GM21447 (cell line): ENCODE measurements around the gene ANXA3.

ENCODE experiments used
- ATAC-seq: cut with Tn5 transposase; IDR thresholded peaks from one replicate; pipeline ENCODE4 v1.9.1; 2021; ENCODE audit not compliant: unreplicated experiment

ANXA3 gene

GRCh38 chr4:78610546-78611214 lies 59.1 kb downstream of the ANXA3 start:
- no peak for ATAC-seq

- ATAC-seq = no peak
These were observed 59.6 kb downstream of the ANXA3 start for GRCh38 chr4:78611215-78611558.

GRCh38 chr4:78612398-78613178 lies 61.0 kb downstream of the ANXA3 start:
- ATAC-seq = no peak

GRCh38 chr4:78613522-78614321 lies 62.2 kb downstream of the ANXA3 start:
- ATAC-seq = peak; percentile 76

DNA sequence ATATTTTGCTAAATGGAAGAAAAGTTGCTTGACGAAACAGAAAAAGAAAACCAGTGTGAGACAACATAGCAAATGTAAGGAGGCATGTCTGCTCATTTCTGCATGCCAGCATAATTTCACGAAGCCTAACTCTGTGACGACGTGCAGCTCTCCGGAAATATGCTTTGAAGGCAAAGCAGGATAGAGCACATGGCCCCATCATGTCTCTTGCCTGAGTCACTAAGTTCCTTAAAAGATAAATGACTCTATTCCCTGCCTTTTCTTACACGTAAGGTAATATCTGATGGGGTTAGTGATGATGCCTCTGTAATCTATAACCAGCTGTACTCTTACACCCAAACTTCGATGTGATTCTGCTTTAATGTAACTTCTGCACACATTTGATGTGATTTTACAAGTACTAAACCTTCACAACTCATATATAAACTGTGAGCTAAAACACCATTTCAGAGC lies 64.5 kb downstream of the ANXA3 start:
- ATAC-seq = no peak

- ATAC-seq = no peak
These were observed 66.9 kb downstream of the ANXA3 start for GRCh38 chr4:78618436-78618835.

- no peak for ATAC-seq
These were observed 69.8 kb downstream of the ANXA3 start for GRCh38 chr4:78621395-78621794.

DNA sequence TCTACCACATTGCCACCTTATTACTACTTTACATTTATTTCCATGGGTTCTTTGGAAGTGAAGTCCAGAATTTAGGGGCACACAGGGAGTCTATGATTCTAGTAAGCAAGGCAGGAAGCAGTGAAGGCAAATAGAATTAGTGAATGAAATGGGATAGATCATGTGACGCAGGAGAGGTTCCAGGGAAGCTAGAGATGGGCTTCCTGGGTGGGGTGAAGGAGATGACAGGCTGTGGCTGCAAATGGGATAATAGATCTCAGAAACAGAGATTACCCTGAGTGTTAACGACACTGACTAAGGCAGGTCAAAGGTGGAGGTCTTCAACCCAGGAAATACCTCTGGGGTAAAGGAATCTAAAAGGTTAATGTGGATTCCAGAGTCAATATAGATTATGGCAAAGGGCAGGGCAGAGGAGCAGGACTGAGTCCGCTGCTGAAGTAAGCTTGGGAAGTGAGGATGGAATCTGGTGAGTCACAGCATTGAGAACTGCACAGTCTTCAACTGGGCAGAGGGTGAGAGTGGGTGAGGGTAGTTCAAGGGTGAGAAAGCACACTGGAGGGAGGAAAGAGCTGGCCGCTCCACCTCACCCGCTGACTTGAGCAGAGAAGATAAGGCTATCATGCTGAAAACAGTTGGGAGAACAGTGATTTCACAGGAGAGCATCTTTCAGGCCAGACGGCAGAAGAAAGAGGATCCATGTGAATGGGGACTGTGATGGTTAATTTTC lies 70.8 kb downstream of the ANXA3 start:
- ATAC-seq = no peak

DNA sequence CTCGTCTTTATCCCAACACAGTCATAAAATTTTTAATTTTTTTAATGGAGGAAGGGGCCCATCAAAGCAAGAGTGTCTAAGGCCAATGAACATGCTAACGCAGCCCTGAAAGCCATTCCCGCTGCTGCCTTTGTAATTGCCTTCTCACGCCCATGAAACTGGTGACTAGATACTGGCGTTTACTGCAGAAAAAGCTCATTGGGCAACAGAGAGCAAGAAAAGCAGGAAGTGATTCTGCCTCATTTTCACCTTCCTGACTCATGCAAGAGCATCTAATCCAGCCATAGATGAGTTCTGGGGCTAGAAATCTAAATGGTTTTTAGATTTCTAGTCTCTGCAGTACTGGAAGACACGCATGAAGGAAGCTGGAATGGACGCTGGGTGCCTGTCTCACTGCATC lies 72.5 kb downstream of the ANXA3 start:
- no peak for ATAC-seq

DNA sequence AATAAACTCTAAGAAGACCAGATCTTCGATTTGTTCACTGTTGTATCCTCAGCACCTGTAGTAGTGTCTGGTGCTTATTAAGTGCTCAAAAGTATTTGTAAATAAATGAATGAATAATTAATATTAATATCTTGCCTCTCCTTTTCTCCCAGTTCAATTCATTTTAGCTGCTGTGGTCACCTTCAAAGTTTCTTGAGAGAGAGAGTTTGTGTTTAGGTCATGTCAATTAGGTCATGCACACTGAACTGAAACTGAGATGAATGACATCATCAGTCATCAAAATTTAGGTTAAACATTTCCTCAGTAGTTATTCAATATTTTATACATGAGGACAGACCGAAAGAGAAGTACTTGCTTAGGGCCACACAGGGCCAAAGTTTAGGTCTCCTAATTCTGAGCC lies 73.5 kb downstream of the ANXA3 start:
- ATAC-seq = peak; percentile 40

DNA sequence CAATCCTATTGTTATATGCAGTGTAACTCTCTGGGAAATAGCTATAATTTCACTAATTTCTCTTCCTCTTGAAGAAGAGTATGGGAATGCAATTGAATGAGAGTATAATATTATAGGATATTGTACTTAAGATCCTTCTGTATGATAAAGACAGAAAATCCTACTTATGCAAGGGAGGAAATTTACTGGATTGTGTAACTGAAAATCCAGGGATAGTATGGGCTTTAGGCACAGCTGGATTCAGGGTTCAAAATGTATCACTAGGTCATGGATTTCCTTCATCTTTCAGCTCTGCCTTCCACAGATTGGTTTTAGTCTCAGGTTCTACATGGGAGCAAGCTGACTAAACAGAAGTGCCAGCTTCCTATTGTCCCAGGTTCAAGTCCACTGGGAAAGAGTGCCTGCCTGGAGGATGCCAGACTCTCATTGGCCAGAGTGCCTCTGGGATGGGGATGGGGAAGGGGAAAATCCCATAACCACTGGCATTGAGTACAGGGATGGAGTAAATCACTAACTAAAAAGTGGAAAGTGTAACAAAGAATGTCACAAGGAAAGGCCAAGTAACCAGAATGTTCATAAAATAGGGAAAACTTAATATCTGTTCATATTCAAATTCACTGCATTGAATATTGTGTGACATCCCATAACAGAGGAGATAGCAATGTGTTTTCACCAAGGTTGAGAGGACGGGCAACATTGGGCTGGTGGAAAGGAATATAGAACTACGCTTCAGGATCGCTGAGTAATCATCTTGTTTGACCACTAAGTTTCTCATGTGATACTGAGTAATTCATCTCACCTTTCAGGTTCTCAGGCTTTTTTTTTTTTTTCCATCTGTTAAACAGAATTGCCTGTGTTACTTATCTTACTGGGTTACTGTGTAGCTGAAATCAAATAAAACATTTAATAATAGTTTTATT lies 75.7 kb downstream of the ANXA3 start:
- no peak for ATAC-seq

DNA sequence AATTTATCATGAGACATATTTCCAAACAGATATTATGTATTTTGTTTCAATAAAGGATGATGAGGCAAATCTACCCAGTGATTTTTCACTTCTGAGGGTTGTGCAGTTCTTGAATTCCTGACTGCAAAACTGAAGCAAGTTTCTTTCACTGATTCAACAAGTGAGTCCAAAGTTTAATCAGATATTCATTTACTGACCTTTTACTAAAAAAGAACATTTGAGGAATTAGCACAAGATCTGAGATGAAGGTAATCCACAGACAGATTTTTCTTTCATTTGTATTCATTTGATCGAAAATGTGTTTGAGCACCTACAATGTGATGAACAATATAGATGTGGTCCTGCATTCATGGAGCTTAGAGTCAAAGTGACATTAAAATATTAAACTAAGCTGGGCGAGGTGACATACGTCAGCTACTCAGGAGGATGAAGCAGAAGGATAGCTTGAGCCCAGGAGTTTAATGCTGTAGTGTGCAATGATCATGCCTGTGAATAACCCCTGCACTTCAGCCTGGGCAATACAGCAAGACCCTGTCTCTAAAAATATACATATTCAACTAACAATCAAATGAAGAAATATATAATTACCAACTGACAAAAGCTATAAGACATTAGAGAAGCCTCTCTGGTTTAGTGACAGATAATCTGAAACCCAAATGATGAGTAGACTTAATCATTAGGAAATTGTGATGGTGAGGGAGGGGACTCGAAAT lies 76.6 kb downstream of the ANXA3 start:
- no peak for ATAC-seq

- no peak for ATAC-seq
These were observed 78.5 kb downstream of the ANXA3 start for GRCh38 chr4:78629991-78630541.

DNA sequence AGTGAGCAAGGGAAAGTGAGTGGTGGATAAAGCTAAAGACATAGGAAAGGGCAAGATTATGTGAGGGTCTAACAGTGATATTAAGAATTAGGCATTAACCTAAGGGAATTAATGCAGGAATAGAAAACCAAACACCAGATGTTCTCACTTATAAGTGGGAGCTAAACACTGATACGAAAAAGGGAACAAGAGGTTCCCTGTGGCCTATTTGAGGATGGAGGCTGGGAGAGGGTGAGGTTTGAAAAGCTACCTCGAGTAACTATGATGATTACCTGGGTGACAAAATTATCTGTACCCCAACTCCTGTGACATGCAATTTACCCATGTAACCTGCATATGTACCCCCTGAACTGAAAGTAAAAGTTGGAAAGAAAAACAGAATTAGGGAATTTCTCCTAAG lies 79.0 kb downstream of the ANXA3 start:
- ATAC-seq = no peak

GRCh38 chr4:78634011-78634664 lies 82.6 kb downstream of the ANXA3 start:
- ATAC-seq = no peak

DNA sequence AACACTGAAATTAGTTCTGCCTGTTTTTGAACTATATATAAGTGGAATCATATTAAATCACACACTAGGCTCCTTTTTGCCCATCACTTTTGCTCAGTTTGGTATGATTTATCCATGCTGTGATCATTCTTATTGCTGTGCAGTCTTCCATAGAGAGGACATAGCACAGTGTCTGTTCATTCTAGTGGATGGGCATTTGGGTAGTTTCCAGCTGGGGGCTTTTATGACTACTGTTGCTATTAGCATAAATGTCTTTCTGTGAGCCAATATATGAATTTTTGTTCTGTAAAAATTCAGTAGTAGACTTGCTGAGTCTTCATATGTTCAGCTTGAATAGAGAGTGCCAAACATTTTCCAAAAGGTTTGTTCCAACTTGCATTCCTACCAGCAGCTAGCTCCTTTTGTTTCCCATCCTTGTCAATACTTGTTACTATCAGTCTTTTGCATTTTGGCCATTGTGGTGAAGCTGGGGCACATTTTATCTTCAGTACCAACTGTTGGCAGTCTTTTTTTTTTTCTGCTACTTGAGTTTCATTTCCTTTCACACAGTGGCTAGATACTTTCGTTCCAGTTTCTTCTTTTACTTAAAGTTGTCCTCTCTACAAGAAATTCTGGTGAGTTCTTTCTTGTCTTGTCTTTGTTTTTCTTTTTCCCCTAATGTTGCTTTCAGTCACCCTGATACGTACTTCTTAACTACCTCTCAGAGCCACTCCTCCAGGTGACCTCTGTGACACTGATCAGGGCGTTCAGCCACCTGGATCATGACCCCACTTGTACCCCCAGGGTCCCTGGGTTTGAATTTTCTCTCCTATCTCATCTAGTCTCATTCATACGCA lies 87.0 kb downstream of the ANXA3 start:
- ATAC-seq = peak; percentile 89

DNA sequence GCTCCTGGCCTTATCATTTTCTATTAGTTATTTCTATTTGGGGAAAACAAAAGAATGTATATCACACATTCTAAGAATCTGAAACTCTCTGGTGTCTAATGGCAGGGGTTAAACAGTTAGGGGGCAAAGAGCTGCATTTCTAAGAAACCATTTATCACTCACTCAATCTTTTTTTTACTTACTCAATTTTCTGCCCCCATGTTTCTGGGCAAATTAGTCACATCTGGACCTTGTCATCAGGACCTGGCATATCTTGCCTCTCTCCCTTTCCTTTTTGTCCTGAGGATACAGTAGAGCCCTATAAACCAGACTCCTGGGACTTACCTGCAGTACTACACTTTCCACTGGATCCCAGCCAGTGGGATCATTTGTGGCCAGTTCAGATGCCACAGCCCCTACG lies 89.1 kb downstream of the ANXA3 start:
- ATAC-seq = no peak

DNA sequence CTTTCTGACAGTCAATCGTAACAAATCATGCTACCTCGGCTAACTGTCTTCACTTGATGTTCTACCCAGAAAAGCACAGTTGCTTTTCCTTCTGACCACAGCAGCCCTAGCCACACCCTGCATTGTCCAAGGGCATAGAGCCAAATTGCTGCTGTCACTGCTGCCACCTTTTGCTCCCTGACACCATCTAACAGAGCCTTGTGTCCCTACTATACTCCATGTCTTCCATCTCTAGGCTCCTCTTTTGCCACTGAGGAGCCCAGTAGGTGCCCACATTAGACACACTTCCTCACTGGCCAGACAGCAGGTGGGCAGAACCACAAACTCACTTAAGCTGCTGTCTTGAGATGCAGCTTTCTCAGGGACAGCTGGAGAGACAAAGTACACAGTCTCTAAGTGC lies 91.4 kb downstream of the ANXA3 start:
- no peak for ATAC-seq
